Heart right ventricle (tissue), 16 donors: ENCODE data around the gene CCNL1. TPM values are rescaled to one million over a fixed set of nuclear protein-coding genes. Genes with fewer than 3 reads are reported as not detected.

Experiments
- ATAC-seq, 8 donors: fragments of 200-7000 bp; cut with Tn5 transposase; one replicate each; pipeline ENCODE4 v1.9.1; 2020; ENCODE audit warnings: mild to moderate bottlenecking in 8 of 8, moderate library complexity in 8 of 8, moderate number of reproducible peaks in 1 of 8
- DNase-seq, 2 donors: peaks; one replicate each; pipeline ENCODE4 v3.0.0-alpha.2; 2020
- H3K27ac ChIP-seq, 10 donors: fragments of 200-600 bp; sonication (generic) in 2 of 10; one replicate each; pipeline versions ENCODE4 v1.5.0 to v1.8.0; 2020 to 2022; ENCODE audit warnings: mild to moderate bottlenecking in 3 of 10
- H3K27me3 ChIP-seq, 7 donors: fragments of 200-600 bp; one replicate each; pipeline ENCODE4 v1.8.0; 2021 to 2022; ENCODE audit warnings: mild to moderate bottlenecking in 2 of 7
- H3K36me3 ChIP-seq, 9 donors: fragments of 200-600 bp; sonication (generic) in 1 of 9; one replicate each; pipeline versions ENCODE4 v1.5.0 to v1.8.0; 2020 to 2022; ENCODE audit warnings: mild to moderate bottlenecking in 2 of 9
- H3K4me1 ChIP-seq, 9 donors: fragments of 200-600 bp; sonication (generic) in 1 of 9; one replicate each; pipeline versions ENCODE4 v1.5.0 to v1.8.0; 2020 to 2022; ENCODE audit warnings: mild to moderate bottlenecking in 4 of 9
- H3K4me3 ChIP-seq, 10 donors: fragments of 200-600 bp; sonication (generic) in 2 of 10; one replicate each; pipeline versions ENCODE4 v1.5.0 to v1.8.0; 2020 to 2022; ENCODE audit warnings: mild to moderate bottlenecking in 7 of 10, moderate library complexity in 2 of 10
- H3K9me3 ChIP-seq, 11 donors: fragments of 200-600 bp in 10 of 11; sonication (generic) in 2 of 11; one replicate each; pipeline versions ENCODE4 v1.5.0 to v1.8.0; 2013 to 2022; ENCODE audit warnings: mild to moderate bottlenecking in 2 of 11, control low read depth in 1 of 11, moderate library complexity in 1 of 11
- WGBS, 2 donors: extraction: QIAGEN DNeasy Blood & Tissue Kit; methylation state at CpG; one replicate each; pipeline ENCODE4 v1.1.7; 2013; ENCODE audit warnings: inconsistent platforms in 1 of 2; 5-methylcytosine and 5-hydroxymethylcytosine counted together
- intact Hi-C, 10 donors: fragments of 100-400 bp; cut with DNase I; formaldehyde crosslinking; loops; one replicate each; pipeline versions ENCODE4 v1.11.1 to v1.14.2; 2022
- polyA plus RNA-seq, 2 donors: library from polyadenylated mRNA; stranded (reverse); fragments of 200-250 nt; gene quantifications; one replicate each; pipeline ENCODE4 v1.2.3, GENCODE V29; 2013
- total RNA-seq, 10 donors: library from RNA; stranded (reverse); fragmentation: NEBNext Ultra II Directional in 3 of 10; extraction: Animal tissue kit (Norgen Biotek cat#: 25700) in 3 of 10; gene quantifications; one replicate each; pipeline versions ENCODE4 v1.2.1 to v1.2.4, GENCODE V29; 2021 to 2023
- TF ChIP-seq, protein P1 (sequence below), 9 donors: fragments of 200-600 bp; sonication (generic) in 2 of 9; IDR thresholded peaks; one replicate each; pipeline versions ENCODE4 v1.5.0 to v1.8.0; 2021 to 2022; ENCODE audit warnings: antibody characterized with exemption in 9 of 9, mild to moderate bottlenecking in 5 of 9, moderate library complexity in 1 of 9
- donor health status: Arrhythmogenic right ventricular cardiomyopathy.
- donor health status: ischemic (EF 13 %, LVEDD 7.1; RV severe dilation, severe dysfunction).
- donor health status: healthy with polysubstance abuse.
- donor health status: DM: no; HTN: yes; CAD: no.
- donor health status: DM: no; HTN: no; CAD: no.
- donor health status: ischemic (EF 25% LVEDD 6.9; RV normal size, moderate dysfunction).
- donor health status: ischemic (EF 25% LVEDD 5.7; RV mildly dilated, moderate dysfunction).
- donor health status: healthy.
- donor health status: DM: yes; HTN: yes; CAD: no.
- donor health status: Ischemic cardiomyopathy.
- donor health status: ischemic (EF 35%, LVEDD 5.7; RV mildly dilated, moderate dysfunction).
- donor health status: nonischemic (EF 11% LVEDD 7.7; RV severe dilation, severe dysfunction).
- donor health status: DM: yes; HTN: yes; CAD: no.
- donor health status: PGD.
- donor health status: ischemic (EF 29% LVEDD 5.4; RV normal size, mild dysfunction).
- donor health status: nonischemic (EF 23%, LVEDD 6.1; RV moderate dilation, normal function).

Gene CCNL1
- total and polyA plus RNA-seq, 12 donors: 19.1 to 77.3 (median 24.7) TPM

DNA sequence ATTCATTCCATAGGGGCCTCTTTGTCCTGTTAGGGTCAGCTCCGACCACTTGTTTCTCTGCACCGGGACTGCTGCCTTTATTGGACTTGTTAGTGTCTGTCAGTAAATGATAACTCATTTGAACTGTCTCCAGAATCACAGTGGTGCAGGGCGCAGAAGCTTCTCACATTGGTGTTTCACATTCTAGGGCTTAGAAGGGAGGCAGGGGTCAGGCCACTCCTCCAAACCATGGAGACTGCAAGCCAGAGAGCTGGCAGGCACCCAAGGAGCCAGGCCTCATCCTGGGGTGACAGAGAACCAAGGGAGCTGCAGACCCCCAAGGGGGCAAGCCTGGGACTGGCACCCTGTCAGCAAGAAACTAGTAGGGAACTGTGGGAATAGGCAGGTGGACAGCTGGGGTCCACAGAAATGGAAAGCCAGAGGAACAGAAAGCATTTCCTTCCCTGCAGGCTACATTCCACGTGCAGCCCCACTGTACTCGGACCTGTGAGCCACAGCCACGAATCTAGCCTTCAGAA is 49.1 kb downstream of the CCNL1 start:
- TF ChIP-seq, protein P1, sequence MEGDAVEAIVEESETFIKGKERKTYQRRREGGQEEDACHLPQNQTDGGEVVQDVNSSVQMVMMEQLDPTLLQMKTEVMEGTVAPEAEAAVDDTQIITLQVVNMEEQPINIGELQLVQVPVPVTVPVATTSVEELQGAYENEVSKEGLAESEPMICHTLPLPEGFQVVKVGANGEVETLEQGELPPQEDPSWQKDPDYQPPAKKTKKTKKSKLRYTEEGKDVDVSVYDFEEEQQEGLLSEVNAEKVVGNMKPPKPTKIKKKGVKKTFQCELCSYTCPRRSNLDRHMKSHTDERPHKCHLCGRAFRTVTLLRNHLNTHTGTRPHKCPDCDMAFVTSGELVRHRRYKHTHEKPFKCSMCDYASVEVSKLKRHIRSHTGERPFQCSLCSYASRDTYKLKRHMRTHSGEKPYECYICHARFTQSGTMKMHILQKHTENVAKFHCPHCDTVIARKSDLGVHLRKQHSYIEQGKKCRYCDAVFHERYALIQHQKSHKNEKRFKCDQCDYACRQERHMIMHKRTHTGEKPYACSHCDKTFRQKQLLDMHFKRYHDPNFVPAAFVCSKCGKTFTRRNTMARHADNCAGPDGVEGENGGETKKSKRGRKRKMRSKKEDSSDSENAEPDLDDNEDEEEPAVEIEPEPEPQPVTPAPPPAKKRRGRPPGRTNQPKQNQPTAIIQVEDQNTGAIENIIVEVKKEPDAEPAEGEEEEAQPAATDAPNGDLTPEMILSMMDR (IDR thresholded peaks at IDR 0.05): no peak
- Histone ChIP-seq H3K27ac (peak overlapping the region; percentile 44 to 83 (median 74)), H3K36me3 (no peaks in the 10 kb centered on the region), H3K4me1 (peaks cover 4 to 67% (median 22%) of the 10 kb centered on the region in 9 donors), H3K4me3 (no peak overlapping the region), H3K27me3 (no peaks in the 10 kb centered on the region), H3K9me3 (no peaks in the 10 kb centered on the region)
- peak; percentile 17 to 75 (median 59) for ATAC-seq
- WGBS, 2 donors: 28 to 41% methylated on average over 6 of the region's 6 CpGs
- peak in 1 of 2 donors; percentile 44 for DNase-seq
- intact Hi-C loops: no loop called here

DNA sequence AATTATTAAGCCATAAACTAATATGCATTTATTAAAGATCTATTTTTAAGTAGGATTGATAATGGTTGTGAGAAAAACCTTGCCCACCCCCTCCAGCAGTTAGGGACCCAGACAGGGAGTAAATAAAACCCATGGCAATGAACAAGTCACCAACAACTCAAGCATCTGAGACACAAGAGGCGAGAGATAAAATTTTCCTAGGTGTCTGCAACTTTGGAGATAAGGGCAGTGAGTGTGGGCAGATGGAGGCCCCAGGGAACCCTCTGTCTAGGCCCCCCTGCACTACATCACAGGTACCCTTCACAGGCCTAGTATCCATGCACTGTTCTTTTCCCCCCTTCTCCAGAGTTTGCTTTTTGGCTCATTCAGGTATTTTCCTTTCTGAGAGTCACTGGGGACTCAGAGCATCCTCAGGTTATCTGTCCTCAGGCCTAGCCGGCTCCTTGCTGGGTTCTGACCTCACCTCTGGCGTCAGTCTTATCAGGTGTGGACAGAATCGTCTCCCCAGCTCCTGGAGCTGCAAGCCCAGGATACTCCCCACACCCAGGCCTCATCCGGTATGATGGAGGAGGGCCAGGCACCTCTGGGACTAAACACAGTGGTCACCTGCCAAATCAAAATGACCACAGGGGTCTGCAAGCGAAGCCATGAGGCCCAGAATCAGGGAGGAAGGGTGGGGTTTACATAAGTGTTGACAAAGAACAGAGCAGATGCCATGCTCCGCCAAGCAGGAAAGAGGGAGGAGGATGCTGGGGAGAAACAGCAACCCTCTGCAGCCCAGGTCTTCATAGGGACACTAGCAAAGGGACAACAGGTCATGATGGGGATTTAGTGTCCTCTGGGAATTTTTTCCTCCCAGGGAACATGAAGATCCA is 50.4 kb downstream of the CCNL1 start:
- DNase-seq: peak; percentile 41 to 52
- Histone ChIP-seq H3K27ac (peak overlapping the region in 9 of 10 donors; percentile 65 to 83 (median 74)), H3K27me3 (no peaks in the 10 kb centered on the region), H3K4me1 (peaks cover 0 to 61% (median 18%) of the 10 kb centered on the region in 9 donors), H3K36me3 (no peaks in the 10 kb centered on the region), H3K9me3 (no peaks in the 10 kb centered on the region), H3K4me3 (no peak overlapping the region)
- intact Hi-C loops: loop anchor here in 1 of 10 donors (2.0 kb wide), 1 partner anchor 17 kb away; no protein-coding TSS in a partner anchor
- TF ChIP-seq, protein P1 (IDR thresholded peaks at IDR 0.05): no peak
- peak; percentile 44 to 92 (median 76) for ATAC-seq
- WGBS, 2 donors: 37 to 45% methylated on average over 7 of the region's 7 CpGs

DNA sequence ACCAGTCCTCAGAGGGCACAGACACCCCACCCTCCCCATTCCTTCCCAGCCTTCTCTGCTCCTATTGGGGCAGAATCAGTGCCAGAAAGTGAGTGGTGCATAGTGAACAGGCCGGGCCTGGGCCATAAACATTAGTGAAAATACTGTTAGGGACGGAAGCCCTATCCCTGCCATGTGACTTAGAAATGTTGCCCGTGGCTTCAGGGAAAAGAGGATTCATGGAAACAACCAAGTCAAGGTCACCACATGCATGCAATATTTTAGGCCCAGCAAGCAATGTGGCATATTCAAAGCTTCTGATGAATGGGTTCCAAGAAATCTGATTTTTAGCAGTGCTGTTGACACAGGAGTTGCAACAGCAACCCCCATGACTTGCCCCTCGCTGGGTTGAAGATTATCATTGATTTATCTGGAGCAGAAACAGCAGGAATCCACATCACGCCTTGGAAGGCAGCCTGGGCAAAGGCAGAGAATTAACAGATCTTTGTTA is 52.3 kb downstream of the CCNL1 start:
- intact Hi-C loops: loop anchor here in 1 of 10 donors (2.0 kb wide), 1 partner anchor 15 kb away; no protein-coding TSS in a partner anchor
- no peak for DNase-seq
- Histone ChIP-seq H3K27me3 (no peaks in the 10 kb centered on the region), H3K4me3 (no peak overlapping the region), H3K9me3 (peaks cover 0 to under 1% (median 0%) of the 10 kb centered on the region in 11 donors), H3K4me1 (peaks cover 0 to 65% (median 22%) of the 10 kb centered on the region in 9 donors), H3K36me3 (peaks cover 0 to under 1% (median 0%) of the 10 kb centered on the region in 9 donors), H3K27ac (peak overlapping the region in 9 of 10 donors; percentile 29 to 83 (median 49))
- TF ChIP-seq, protein P1 (IDR thresholded peaks at IDR 0.05): no peak
- WGBS, 2 donors: 33 to 49% methylated on average over 5 of the region's 5 CpGs
- no peak for ATAC-seq

DNA sequence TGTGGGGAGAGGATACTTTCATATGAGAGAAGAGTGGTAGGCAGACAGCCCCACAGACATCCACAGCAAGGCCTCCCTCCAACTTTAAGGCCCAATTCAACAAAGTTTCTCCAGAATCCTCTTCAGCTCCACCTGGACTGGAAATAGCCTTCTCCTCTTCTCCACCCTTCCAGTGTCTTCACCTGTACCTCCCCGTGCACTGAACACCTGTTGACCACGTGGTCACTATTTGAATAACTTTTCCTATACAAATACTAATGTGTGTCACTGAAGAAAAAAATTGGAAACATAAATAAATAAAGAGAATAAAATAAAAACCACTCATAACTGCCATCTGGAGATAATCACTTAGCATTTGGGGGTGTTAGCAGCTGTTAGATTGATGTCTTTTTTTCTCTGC is 52.9 kb downstream of the CCNL1 start:
- H3K27ac ChIP-seq: peak overlapping the region in 6 of 10 donors; percentile 29 to 83 (median 51)
- WGBS, 2 donors: 70 to 71% methylated on average over 2 of the region's 2 CpGs
- TF ChIP-seq, protein P1 (IDR thresholded peaks at IDR 0.05): no peak
- DNase-seq (no peak), ATAC-seq (no peak)
- H3K27me3 ChIP-seq: no peaks in the 10 kb centered on the region
- H3K4me3 ChIP-seq: no peak overlapping the region
- peaks cover 0 to 62% (median 22%) of the 10 kb centered on the region in 9 donors for H3K4me1 ChIP-seq
- H3K9me3 ChIP-seq: peaks cover 0 to 3% (median 0%) of the 10 kb centered on the region in 11 donors
- intact Hi-C loops: no loop called here
- peaks cover 0 to 7% (median 0%) of the 10 kb centered on the region in 9 donors for H3K36me3 ChIP-seq
